ENCODE data around the gene NDFIP2. TPM values are rescaled to one million over a fixed set of nuclear protein-coding genes. Genes with fewer than 3 reads are reported as not detected.

The NDFIP2 gene
- total and polyA plus RNA-seq, 8 donors: 34.1 to 46.3 (median 36.2) TPM

GRCh38 chr13:79451500-79451962 is 29.4 kb upstream of the NDFIP2 start:
- ATAC-seq: peak; percentile 71
- no peaks in the 10 kb centered on the region for H3K27me3 ChIP-seq
- no peaks in the 10 kb centered on the region for H3K36me3 ChIP-seq
- no peak overlapping the region for H3K27ac ChIP-seq
- H3K4me3 ChIP-seq: no peak overlapping the region
- intact Hi-C loops (cut with DNase I): no loop called here
- H3K4me1 ChIP-seq: no peaks in the 10 kb centered on the region
- no peaks in the 10 kb centered on the region for H3K9me3 ChIP-seq
- peak in 1 of 4 donors; percentile 56 for DNase-seq
- TF ChIP-seq CTCF (IDR thresholded peaks at IDR 0.05): no peak

DNA sequence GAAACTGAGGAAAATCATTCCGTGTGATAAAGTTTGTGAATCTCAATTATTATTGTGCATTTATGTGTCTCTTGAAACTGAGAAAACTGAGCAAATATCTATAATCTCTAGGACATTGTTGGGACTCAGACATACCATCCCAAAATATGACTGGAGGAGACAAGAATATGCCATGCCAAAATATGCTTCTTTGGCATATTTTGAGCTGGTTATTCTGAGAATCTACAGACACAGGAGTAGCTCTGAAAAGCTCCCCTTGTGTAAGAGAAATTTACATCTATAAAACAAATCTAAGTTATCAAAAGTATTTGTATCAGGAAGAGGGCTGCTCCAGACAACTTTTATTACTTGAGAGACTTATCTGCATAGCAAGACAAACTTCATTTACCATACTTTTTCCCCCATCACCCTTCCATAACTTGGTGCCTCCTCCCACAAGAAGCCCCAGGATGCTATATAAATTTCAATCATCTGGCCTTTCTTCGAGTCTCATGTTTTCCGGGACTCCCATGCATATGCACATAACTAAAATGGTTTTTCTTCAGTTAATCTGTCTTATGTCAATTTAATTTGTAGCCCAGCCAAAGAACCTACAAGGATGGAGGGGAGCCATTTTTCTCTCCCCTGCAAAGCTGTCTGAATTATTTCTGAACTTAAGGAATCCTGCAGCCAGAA is 28.6 kb upstream of the NDFIP2 start:
- Histone ChIP-seq H3K4me3 (no peak overlapping the region), H3K27me3 (no peaks in the 10 kb centered on the region), H3K36me3 (no peaks in the 10 kb centered on the region), H3K27ac (no peak overlapping the region), H3K9me3 (no peaks in the 10 kb centered on the region), H3K4me1 (no peaks in the 10 kb centered on the region)
- intact Hi-C loops (cut with DNase I): no loop called here
- DNase-seq (no peak), ATAC-seq (no peak)
- TF ChIP-seq CTCF (IDR thresholded peaks at IDR 0.05): no peak

GRCh38 chr13:79455331-79455730 is 25.6 kb upstream of the NDFIP2 start:
- Histone ChIP-seq H3K27me3 (no peaks in the 10 kb centered on the region), H3K4me1 (no peaks in the 10 kb centered on the region), H3K27ac (no peak overlapping the region), H3K36me3 (no peaks in the 10 kb centered on the region), H3K4me3 (no peak overlapping the region), H3K9me3 (no peaks in the 10 kb centered on the region)
- ATAC-seq: no peak
- TF ChIP-seq CTCF (IDR thresholded peaks at IDR 0.05): no peak
- DNase-seq: no peak
- intact Hi-C loops (cut with DNase I): no loop called here

- Histone ChIP-seq H3K4me3 (no peak overlapping the region), H3K9me3 (no peaks in the 10 kb centered on the region), H3K36me3 (no peaks in the 10 kb centered on the region), H3K27ac (no peak overlapping the region), H3K27me3 (no peaks in the 10 kb centered on the region), H3K4me1 (no peaks in the 10 kb centered on the region)
- intact Hi-C loops (cut with DNase I): no loop called here
- ATAC-seq (no peak), DNase-seq (no peak)
- no peak for TF ChIP-seq CTCF (IDR thresholded peaks at IDR 0.05)
These were observed 24.9 kb upstream of the NDFIP2 start for GRCh38 chr13:79456051-79456450.

- Histone ChIP-seq H3K27ac (no peak overlapping the region), H3K9me3 (no peaks in the 10 kb centered on the region), H3K27me3 (no peaks in the 10 kb centered on the region), H3K36me3 (no peaks in the 10 kb centered on the region), H3K4me1 (no peaks in the 10 kb centered on the region), H3K4me3 (no peak overlapping the region)
- ATAC-seq (no peak), DNase-seq (no peak)
- TF ChIP-seq CTCF (IDR thresholded peaks at IDR 0.05): no peak
- intact Hi-C loops (cut with DNase I): no loop called here
These were observed 24.1 kb upstream of the NDFIP2 start for GRCh38 chr13:79456656-79457365.
